ENCODE results near the gene STBD1. TPM values are rescaled to one million over a fixed set of nuclear protein-coding genes. Genes with fewer than 3 reads are reported as not detected.
"Not testable (repeated sequence)": the region's sequence is repeated elsewhere in the genome, so short reads cannot be mapped to it uniquely, and the experiment has no call there.

STBD1 gene
- total RNA-seq, 8 experiments from 2014 or later: 1.4 to 14.1 (median 3.6) TPM

GRCh38 chr4:76342803-76343202 is 36.3 kb downstream of the STBD1 start:
- no peak for ATAC-seq (replicated peaks in 6 of 8)
- peaks cover 11 to 30% of the 10 kb centered on the region in 2 donors for H3K4me1 ChIP-seq (replicated peaks in 1 of 2)
- no peak overlapping the region for H3K4me3 ChIP-seq
- WGBS, 10 experiments: 23 to 81% (median 59%) methylated on average over 1 to 2 of the region's 2 CpGs; no CpG with 5 or more reads in 2 of the 10 experiments
- no peak overlapping the region for H3K27ac ChIP-seq
- in situ Hi-C loops (cut with MboI; ENCODE audit: low pct_unique_long_range_greater_than_20kb in 2 of 9, low sequenced_read_pairs in 9 of 9, unreplicated experiment in 9 of 9): no loop called here

DNA sequence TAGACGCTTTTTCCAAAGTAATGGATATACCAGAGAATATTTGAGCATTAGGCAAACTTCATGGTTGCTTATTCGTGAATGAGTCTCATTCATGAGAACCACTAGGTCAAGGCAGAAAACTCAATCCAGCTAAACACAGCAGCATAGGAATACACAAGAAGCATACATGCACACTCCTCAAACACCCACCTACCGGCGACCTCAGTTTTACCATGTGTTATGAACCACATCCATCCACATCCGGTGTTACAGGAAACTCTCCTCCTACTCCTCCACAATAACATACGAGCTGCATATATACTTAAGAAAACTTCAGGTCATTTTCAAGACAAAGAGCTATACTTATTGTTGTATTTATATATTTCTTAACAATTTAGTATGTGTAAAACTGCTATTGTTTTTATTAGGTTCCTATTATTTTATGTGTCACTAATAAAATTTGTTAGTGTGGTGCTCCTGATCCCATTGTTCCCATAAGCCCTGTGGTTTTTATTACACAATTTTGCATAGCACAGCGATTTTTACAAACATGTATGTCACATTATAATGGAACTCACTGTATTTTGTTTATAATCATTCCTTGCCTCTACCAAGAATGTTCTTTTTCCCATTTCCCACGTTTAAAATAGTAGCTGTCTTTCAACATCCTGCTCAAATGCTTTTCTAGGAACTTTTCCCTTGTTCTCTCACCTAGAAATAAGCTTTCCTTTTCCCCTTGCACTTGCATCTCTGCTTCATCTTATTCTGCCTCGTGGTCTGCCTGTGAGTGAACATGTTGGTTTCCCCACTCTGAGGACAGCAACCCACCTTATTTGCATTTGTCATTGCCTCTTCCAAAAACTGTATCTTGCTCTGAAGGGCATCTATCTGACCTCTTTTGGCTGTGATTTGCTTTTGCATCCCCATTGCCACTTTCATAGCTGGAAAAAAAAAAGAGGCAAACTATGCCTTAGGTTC is 48.3 kb downstream of the STBD1 start:
- no peak for ATAC-seq (replicated peaks in 6 of 8)

GRCh38 chr4:76357981-76358380 is 51.4 kb downstream of the STBD1 start:
- in situ Hi-C loops (cut with MboI; ENCODE audit: low pct_unique_long_range_greater_than_20kb in 2 of 9, low sequenced_read_pairs in 9 of 9, unreplicated experiment in 9 of 9): no loop called here
- WGBS, 10 experiments: 0 to 73% (median 30%) methylated on average over 1 to 2 of the region's 2 CpGs
- no peak overlapping the region for H3K27ac ChIP-seq
- H3K4me3 ChIP-seq: no peak overlapping the region
- no peaks in the 10 kb centered on the region for H3K4me1 ChIP-seq (replicated peaks in 1 of 2)
- no peak for ATAC-seq (replicated peaks in 6 of 8)

More for the DNA sequence above, 48.3 kb downstream of the STBD1 start:
- in situ Hi-C loops (cut with MboI; ENCODE audit: low pct_unique_long_range_greater_than_20kb in 2 of 9, low sequenced_read_pairs in 9 of 9, unreplicated experiment in 9 of 9): no loop called here
- Histone ChIP-seq H3K4me3 (no peak overlapping the region), H3K4me1 (replicated peaks in 1 of 2) (no peaks in the 10 kb centered on the region), H3K27ac (no peak overlapping the region)
- WGBS, 10 experiments: 32 to 87% (median 69%) methylated on average over 3 to 9 of the region's 9 CpGs

- H3K27ac ChIP-seq; H3K4me3 ChIP-seq; H3K4me1 ChIP-seq (replicated peaks in 1 of 2); in situ Hi-C loops (cut with MboI; ENCODE audit: low pct_unique_long_range_greater_than_20kb in 2 of 9, low sequenced_read_pairs in 9 of 9, unreplicated experiment in 9 of 9): not testable (repeated sequence)
- ATAC-seq (replicated peaks in 6 of 8): peak in 1 of 8 experiments; percentile 32
These were observed 53.4 kb downstream of the STBD1 start for GRCh38 chr4:76359881-76360466.

Other genes starting within 250 kb of the STBD1 start
- gene ART3, start 232.0 kb upstream of the STBD1 start, total RNA-seq: 10 to 100 TPM in 1 of 8 experiments, 1 to 10 TPM in 2, under 1 TPM in 5; 0.32 to 65.1 (median 0.78) TPM
- gene NUP54, start 158.3 kb upstream of the STBD1 start, total RNA-seq: 10 to 100 TPM; 21.3 to 54.3 (median 45.5) TPM
- 100 to 1,000 TPM in 6 of 8 experiments, 10 to 100 TPM in 2; 79.7 to 230 (median 112) TPM for gene SCARB2, start 92.9 kb upstream of the STBD1 start, total RNA-seq
- gene FAM47E, start 55.0 kb upstream of the STBD1 start, total RNA-seq: 10 to 100 TPM in 1 of 8 experiments, 1 to 10 TPM in 7; 1.8 to 14.8 (median 2.7) TPM
- under 1 TPM in 5 of 8 experiments, not detected in 3; 0.05 to 0.29 (median 0.18) TPM for gene CCDC158, start 114.4 kb downstream of the STBD1 start, total RNA-seq
- 10 to 100 TPM in 3 of 8 experiments, 1 to 10 TPM in 3, under 1 TPM in 2; 0.49 to 51.0 (median 7.9) TPM for gene SHROOM3, start 128.5 kb downstream of the STBD1 start, total RNA-seq

All from motor neuron (in vitro differentiated cells).